Superior temporal gyrus (tissue), 1 donor: ENCODE measurements around the gene ASB2.
A peak's percentile ranks its signal among the peaks of the same experiment; 100 is the strongest.

Experiments used
- DNase-seq: peaks from one replicate; pipeline ENCODE4 v3.0.0-alpha.2; 2016; ENCODE audit errors: extremely low spot score

ASB2 gene

GRCh38 chr14:93946541-93947090 is 29.8 kb downstream of the ASB2 start:
- DNase-seq, result no peak

- no peak for DNase-seq
Observed at GRCh38 chr14:93946104-93946503, 30.3 kb downstream of the ASB2 start.

GRCh38 chr14:93945070-93945399 is 31.3 kb downstream of the ASB2 start:
- no peak for DNase-seq

GRCh38 chr14:93944348-93945069 is 31.9 kb downstream of the ASB2 start:
- DNase-seq, result no peak

GRCh38 chr14:93943930-93944329 is 32.4 kb downstream of the ASB2 start:
- no peak for DNase-seq

- no peak for DNase-seq
Observed at GRCh38 chr14:93943052-93943451, 33.3 kb downstream of the ASB2 start.

GRCh38 chr14:93941293-93941910 is 35.0 kb downstream of the ASB2 start:
- DNase-seq, result no peak

GRCh38 chr14:93940437-93940836 is 35.9 kb downstream of the ASB2 start:
- DNase-seq, result no peak

- DNase-seq, result peak; percentile 65
Observed at GRCh38 chr14:93939304-93940229, 36.8 kb downstream of the ASB2 start.

GRCh38 chr14:93938751-93939303 is 37.5 kb downstream of the ASB2 start:
- no peak for DNase-seq

GRCh38 chr14:93937519-93937918 is 38.9 kb downstream of the ASB2 start:
- no peak for DNase-seq

- DNase-seq, result no peak
Observed at GRCh38 chr14:93936926-93937325, 39.4 kb downstream of the ASB2 start.

GRCh38 chr14:93936245-93936644 is 40.1 kb downstream of the ASB2 start:
- peak; percentile 35 for DNase-seq

- no peak for DNase-seq
Observed at GRCh38 chr14:93935213-93935612, 41.2 kb downstream of the ASB2 start.

GRCh38 chr14:93932642-93933041 is 43.7 kb downstream of the ASB2 start:
- DNase-seq, result no peak

GRCh38 chr14:93930989-93931307 is 45.4 kb downstream of the ASB2 start:
- DNase-seq, result no peak

- DNase-seq, result no peak
Observed at GRCh38 chr14:93930296-93930988, 45.9 kb downstream of the ASB2 start.

GRCh38 chr14:93929657-93930056 is 46.7 kb downstream of the ASB2 start:
- no peak for DNase-seq

- DNase-seq, result no peak
Observed at GRCh38 chr14:93929048-93929535, 47.3 kb downstream of the ASB2 start.

- DNase-seq, result no peak
Observed at GRCh38 chr14:93928184-93929047, 48.0 kb downstream of the ASB2 start.

GRCh38 chr14:93927800-93928145 is 48.6 kb downstream of the ASB2 start:
- no peak for DNase-seq
